ENCODE results near the gene CRACR2A. TPM values are rescaled to one million over a fixed set of nuclear protein-coding genes. Genes with fewer than 3 reads are reported as not detected.

CRACR2A gene
- total and polyA plus RNA-seq, 4 donors = 1.4 to 10.2 (median 5.5) TPM

DNA sequence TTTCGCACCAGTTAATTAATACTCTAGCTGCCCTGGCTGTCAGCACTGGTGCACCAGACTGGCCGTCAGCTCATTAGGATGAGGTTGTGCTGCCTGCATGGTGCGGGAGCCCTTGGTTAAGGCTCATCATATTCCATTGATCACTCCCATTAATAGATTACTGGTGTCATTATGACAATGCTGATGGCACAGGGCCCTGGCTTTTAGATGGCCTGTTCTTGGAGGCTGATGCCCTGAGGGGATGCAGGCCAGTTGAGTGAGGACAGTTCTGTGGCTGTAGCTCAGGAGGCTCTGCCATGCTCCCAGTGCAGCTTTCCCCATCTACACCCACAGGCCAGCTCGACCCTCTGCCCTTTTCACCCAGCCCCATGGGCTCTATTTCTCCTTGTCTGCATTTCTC, 135.3 kb downstream of the CRACR2A start:
- DNase-seq (no peak), ATAC-seq (ENCODE audit: insufficient read depth, low FRiP score) (no peak)
- Histone ChIP-seq H3K9me3 (ENCODE audit: control insufficient read depth in 4 of 4, insufficient read depth in 3 of 4, low read length in 3 of 4) (no peaks in the 10 kb centered on the region), H3K9ac (ENCODE audit: insufficient read depth in 1 of 2, low read length in 2 of 2) (no peak overlapping the region), H3K27me3 (ENCODE audit: control insufficient read depth in 3 of 3, insufficient read depth in 3 of 3, low read length in 2 of 3) (no peaks in the 10 kb centered on the region), H3K36me3 (ENCODE audit: control insufficient read depth in 4 of 4, insufficient read depth in 4 of 4, low read length in 4 of 4) (peaks cover 0 to 4% (median 0%) of the 10 kb centered on the region in 4 donors), H3K4me3 (no peak overlapping the region), H3K27ac (ENCODE audit: low read depth in 1 of 2, low read length in 1 of 2) (no peak overlapping the region), H3K4me1 (ENCODE audit: control insufficient read depth in 5 of 5, insufficient read depth in 5 of 5, low read length in 5 of 5) (peaks cover 0 to 22% (median 7%) of the 10 kb centered on the region in 5 donors)
- TF ChIP-seq, protein P1, sequence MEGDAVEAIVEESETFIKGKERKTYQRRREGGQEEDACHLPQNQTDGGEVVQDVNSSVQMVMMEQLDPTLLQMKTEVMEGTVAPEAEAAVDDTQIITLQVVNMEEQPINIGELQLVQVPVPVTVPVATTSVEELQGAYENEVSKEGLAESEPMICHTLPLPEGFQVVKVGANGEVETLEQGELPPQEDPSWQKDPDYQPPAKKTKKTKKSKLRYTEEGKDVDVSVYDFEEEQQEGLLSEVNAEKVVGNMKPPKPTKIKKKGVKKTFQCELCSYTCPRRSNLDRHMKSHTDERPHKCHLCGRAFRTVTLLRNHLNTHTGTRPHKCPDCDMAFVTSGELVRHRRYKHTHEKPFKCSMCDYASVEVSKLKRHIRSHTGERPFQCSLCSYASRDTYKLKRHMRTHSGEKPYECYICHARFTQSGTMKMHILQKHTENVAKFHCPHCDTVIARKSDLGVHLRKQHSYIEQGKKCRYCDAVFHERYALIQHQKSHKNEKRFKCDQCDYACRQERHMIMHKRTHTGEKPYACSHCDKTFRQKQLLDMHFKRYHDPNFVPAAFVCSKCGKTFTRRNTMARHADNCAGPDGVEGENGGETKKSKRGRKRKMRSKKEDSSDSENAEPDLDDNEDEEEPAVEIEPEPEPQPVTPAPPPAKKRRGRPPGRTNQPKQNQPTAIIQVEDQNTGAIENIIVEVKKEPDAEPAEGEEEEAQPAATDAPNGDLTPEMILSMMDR (IDR thresholded peaks at IDR 0.05; ENCODE audit: control extremely low read depth, extremely low read depth) = no peak
- WGBS, 2 donors = 93 to 97% methylated on average over 4 of the region's 4 CpGs

DNA sequence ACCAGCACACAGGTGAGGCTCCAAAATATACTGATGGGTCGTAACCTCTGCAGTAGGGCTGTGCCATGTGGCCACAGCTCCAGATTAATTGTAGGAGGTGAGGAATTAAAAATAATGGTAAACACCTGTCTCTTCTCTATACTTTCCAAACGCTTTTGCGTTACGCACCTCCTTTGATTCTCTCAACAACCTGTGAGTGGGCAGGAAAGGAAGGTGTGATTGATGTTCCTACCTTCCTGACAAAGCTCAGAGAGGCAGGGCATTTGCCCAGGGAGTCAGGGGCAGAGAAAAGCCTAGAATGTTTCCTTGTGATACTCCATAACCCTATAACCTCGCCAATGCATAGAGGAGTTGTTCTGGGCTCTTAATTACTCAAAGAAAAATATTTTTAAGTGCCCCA, 137.0 kb downstream of the CRACR2A start:
- no peak overlapping the region for H3K27ac ChIP-seq (ENCODE audit: low read depth in 1 of 2, low read length in 1 of 2)
- TF ChIP-seq, protein P1 (IDR thresholded peaks at IDR 0.05; ENCODE audit: control extremely low read depth, extremely low read depth) = no peak
- no peak for DNase-seq
- ATAC-seq (ENCODE audit: insufficient read depth, low FRiP score) = no peak
- WGBS, 2 donors = 93 to 95% methylated on average over 5 of the region's 5 CpGs
- H3K36me3 ChIP-seq (ENCODE audit: control insufficient read depth in 4 of 4, insufficient read depth in 4 of 4, low read length in 4 of 4) = peaks cover 0 to 4% (median 0%) of the 10 kb centered on the region in 4 donors
- H3K4me3 ChIP-seq = no peak overlapping the region
- peaks cover 0 to 3% (median 0%) of the 10 kb centered on the region in 4 donors for H3K9me3 ChIP-seq (ENCODE audit: control insufficient read depth in 4 of 4, insufficient read depth in 3 of 4, low read length in 3 of 4)
- H3K27me3 ChIP-seq (ENCODE audit: control insufficient read depth in 3 of 3, insufficient read depth in 3 of 3, low read length in 2 of 3) = no peaks in the 10 kb centered on the region
- peaks cover 0 to 22% (median 7%) of the 10 kb centered on the region in 5 donors for H3K4me1 ChIP-seq (ENCODE audit: control insufficient read depth in 5 of 5, insufficient read depth in 5 of 5, low read length in 5 of 5)
- H3K9ac ChIP-seq (ENCODE audit: insufficient read depth in 1 of 2, low read length in 2 of 2) = peak overlapping the region in 1 of 2 donors; percentile 26

DNA sequence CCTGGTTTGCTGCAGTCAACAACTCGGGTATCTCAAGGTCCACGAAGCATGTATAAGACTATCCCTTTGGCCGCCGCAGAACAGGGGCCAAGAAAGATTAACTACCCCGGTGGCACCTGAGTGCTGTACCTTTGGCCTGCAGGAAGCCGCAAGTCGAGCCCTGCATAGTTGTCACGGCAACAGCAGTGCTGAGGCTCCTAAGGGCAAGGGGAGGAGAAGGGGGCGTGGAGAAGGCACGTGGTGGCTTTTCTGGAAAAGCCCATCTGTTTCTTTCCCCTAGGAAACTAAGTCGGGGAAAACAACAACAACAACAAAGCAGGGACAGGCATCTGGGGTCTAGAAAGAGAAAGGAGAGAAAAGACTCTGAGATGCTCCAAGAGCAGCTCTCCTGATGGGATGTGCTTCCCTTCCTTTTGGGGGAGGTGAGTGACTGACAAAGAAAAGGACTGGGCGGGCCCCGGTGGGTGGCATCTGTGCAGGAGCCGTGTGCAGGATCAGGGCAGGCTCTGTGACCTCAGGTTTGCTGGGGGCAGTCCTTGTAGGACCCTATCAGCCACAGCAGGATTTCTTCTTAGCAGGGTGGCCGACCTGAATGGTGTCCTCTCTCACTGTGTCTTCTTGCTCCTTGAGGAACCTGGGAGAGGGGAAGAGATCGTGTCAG, 138.0 kb downstream of the CRACR2A start:
- peak overlapping the region in 1 of 2 donors; percentile 4 for H3K9ac ChIP-seq (ENCODE audit: insufficient read depth in 1 of 2, low read length in 2 of 2)
- 80 to 87% methylated on average over 16 of the region's 16 CpGs for WGBS, 2 donors
- no peak for ATAC-seq (ENCODE audit: insufficient read depth, low FRiP score)

More for the DNA sequence above, 138.0 kb downstream of the CRACR2A start:
- Histone ChIP-seq H3K9me3 (ENCODE audit: control insufficient read depth in 4 of 4, insufficient read depth in 3 of 4, low read length in 3 of 4) (peaks cover 0 to 3% (median 0%) of the 10 kb centered on the region in 4 donors), H3K27ac (ENCODE audit: low read depth in 1 of 2, low read length in 1 of 2) (no peak overlapping the region), H3K4me1 (ENCODE audit: control insufficient read depth in 5 of 5, insufficient read depth in 5 of 5, low read length in 5 of 5) (peaks cover 0 to 22% (median 7%) of the 10 kb centered on the region in 5 donors), H3K36me3 (ENCODE audit: control insufficient read depth in 4 of 4, insufficient read depth in 4 of 4, low read length in 4 of 4) (peaks cover 0 to 4% (median 0%) of the 10 kb centered on the region in 4 donors), H3K27me3 (ENCODE audit: control insufficient read depth in 3 of 3, insufficient read depth in 3 of 3, low read length in 2 of 3) (no peaks in the 10 kb centered on the region), H3K4me3 (no peak overlapping the region)
- peak; percentile 57 to 79 (median 77) for DNase-seq
- TF ChIP-seq, protein P1 (IDR thresholded peaks at IDR 0.05; ENCODE audit: control extremely low read depth, extremely low read depth) = no peak
